GM19397 (cell line): Measurements from ENCODE around the gene THADA.
"Not testable (repeated sequence)": the region's sequence is repeated elsewhere in the genome, so short reads cannot be mapped to it uniquely, and the experiment has no call there.

Experiments
- ATAC-seq: cut with Tn5 transposase; IDR thresholded peaks from one replicate; pipeline ENCODE4 v1.9.1; 2021; ENCODE audit warnings: mild to moderate bottlenecking, moderate library complexity; ENCODE audit not compliant: unreplicated experiment

THADA gene

GRCh38 chr2:43292297-43292696 is 303.5 kb downstream of the THADA start:
- ATAC-seq: no peak

GRCh38 chr2:43289331-43289730 is 306.5 kb downstream of the THADA start:
- ATAC-seq: no peak

- ATAC-seq: no peak
Observed at GRCh38 chr2:43288417-43289305, 307.2 kb downstream of the THADA start.

GRCh38 chr2:43285987-43286386 is 309.9 kb downstream of the THADA start:
- no peak for ATAC-seq

- no peak for ATAC-seq
Observed at GRCh38 chr2:43284967-43285366, 310.9 kb downstream of the THADA start.

- not testable (repeated sequence) for ATAC-seq
Observed at GRCh38 chr2:43284347-43284746, 311.5 kb downstream of the THADA start.

- no peak for ATAC-seq
Observed at GRCh38 chr2:43280994-43281393, 314.8 kb downstream of the THADA start.

- no peak for ATAC-seq
Observed at GRCh38 chr2:43279317-43279840, 316.5 kb downstream of the THADA start.

- no peak for ATAC-seq
Observed at GRCh38 chr2:43278564-43279220, 317.1 kb downstream of the THADA start.

- ATAC-seq: no peak
Observed at GRCh38 chr2:43276962-43277391, 318.9 kb downstream of the THADA start.

- ATAC-seq: no peak
Observed at GRCh38 chr2:43276266-43276941, 319.4 kb downstream of the THADA start.

GRCh38 chr2:43274721-43275120 is 321.1 kb downstream of the THADA start:
- no peak for ATAC-seq

GRCh38 chr2:43274055-43274454 is 321.8 kb downstream of the THADA start:
- no peak for ATAC-seq

- no peak for ATAC-seq
Observed at GRCh38 chr2:43273529-43273928, 322.3 kb downstream of the THADA start.

GRCh38 chr2:43270930-43271615 is 324.8 kb downstream of the THADA start:
- ATAC-seq: no peak

GRCh38 chr2:43270461-43270860 is 325.4 kb downstream of the THADA start:
- ATAC-seq: no peak

GRCh38 chr2:43269706-43270105 is 326.1 kb downstream of the THADA start:
- ATAC-seq: no peak

- ATAC-seq: no peak
Observed at GRCh38 chr2:43269074-43269572, 326.7 kb downstream of the THADA start.

GRCh38 chr2:43268066-43268953 is 327.5 kb downstream of the THADA start:
- ATAC-seq: no peak

- ATAC-seq: no peak
Observed at GRCh38 chr2:43267381-43267780, 328.5 kb downstream of the THADA start.
